NCI-H2029 treated with DMSO at 0.1 percent for 48 hours (cell line): ENCODE results near the gene HEATR1.
A peak's percentile ranks its signal among the peaks of the same experiment; 100 is the strongest.

Experiments
- DNase-seq: peaks from one replicate; lab custom pipeline; 2025; lab: John Stamatoyannopoulos, UW

HEATR1 gene

DNA sequence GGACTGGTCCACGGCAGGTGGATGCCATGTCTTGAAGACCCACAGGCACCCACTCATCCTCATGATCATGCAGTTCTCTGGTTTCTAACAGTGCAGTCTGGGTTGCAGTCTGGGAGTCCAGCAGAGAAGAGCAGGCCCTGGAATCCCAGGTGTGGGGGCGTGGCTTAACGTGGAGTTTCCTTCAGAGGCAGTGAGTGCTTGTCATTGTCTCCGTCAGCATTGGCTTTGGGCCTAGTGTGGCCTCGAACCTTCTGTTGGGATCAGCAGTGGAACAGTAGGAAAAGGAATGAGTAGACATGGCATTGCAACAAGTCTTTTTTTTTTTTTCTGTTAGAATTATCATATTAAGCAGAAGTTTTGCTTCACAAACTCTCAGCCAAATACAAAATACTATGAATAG lies 67.8 kb downstream of the HEATR1 start:
- peak; percentile 46 for DNase-seq

DNA sequence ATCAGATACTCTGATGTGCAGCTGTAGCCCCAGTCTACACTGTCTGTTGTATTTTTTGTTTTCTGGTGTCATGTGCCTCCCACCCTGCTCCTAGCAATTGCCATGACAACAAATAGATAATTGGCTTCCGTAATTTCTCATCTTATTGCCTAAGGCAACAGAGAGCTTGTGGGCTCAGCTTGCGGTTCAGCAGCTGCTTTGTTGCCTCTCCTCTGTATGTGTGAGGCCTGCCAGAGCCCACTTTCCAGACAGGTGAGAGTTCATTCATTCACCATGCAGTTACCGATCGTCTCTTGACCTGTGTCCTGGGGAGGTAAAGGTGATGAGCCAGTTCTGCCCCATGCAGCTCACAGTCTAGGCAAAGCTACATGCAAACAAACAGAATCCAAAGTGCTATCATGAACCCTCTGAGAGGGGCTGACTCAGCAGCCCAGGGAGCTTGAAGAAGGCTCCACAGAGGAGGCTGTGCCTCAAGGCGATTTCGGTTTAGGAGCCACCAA lies 68.6 kb downstream of the HEATR1 start:
- peak; percentile 64 for DNase-seq

DNA sequence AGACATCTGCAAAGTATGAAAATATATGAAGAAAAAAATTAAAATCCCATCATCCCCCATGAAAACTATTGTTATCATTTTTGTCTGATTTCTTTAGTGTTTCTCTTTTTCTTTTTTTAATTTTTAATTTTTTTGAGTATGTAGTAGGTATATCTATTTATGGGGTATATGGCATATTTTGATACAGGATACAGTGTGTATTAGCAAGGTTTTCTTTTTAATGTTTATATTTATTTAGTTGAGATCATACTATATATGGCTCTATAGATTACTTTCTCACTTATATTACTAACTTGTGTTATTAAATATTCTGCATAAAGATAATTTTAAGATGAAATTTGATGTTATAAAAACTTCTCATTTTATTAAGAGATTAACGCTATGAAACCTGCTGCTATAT lies 69.1 kb downstream of the HEATR1 start:
- DNase-seq = no peak

DNA sequence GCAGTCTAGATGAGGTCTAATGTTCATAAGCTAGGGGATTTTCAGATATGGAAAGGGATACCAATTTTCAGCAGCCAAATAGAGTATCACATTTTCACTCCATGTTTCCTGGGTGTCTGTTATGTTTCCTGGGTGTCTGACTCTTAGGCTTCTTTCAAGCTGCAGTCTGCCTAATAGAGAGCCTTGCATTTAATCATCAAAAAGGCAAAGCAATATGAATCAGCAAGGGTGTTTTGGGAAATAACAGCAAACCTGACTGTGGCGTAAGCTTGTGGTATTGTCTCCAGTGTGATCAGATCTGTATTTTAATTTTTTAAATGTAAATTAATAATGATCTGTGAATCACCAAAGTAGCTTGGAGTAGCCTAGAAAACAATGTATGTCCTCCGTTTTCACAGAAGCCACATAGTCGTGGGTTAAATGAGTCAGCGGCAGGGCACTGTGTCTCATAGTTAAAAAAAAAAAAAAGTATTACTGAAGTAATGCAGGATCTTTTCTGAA lies 70.1 kb downstream of the HEATR1 start:
- no peak for DNase-seq

DNA sequence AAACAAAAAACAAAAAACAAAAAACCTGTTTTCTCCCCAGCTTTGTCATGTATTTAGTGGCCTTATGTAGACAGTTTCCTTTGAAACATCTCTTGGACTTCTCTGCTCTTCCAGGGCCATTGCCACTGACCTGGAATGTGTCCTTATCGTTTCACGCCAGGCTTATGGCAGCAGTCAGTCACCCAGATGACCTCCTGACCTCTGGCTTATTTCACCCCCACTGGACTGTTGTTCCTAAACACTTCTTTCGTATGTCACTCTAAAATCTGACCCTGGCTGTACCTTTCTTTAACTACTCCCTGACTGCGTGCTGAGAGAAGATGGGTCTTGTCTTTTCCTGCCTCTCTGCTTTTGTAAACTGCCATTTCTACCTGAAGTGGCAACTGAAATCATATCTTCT lies 71.5 kb downstream of the HEATR1 start:
- no peak for DNase-seq

DNA sequence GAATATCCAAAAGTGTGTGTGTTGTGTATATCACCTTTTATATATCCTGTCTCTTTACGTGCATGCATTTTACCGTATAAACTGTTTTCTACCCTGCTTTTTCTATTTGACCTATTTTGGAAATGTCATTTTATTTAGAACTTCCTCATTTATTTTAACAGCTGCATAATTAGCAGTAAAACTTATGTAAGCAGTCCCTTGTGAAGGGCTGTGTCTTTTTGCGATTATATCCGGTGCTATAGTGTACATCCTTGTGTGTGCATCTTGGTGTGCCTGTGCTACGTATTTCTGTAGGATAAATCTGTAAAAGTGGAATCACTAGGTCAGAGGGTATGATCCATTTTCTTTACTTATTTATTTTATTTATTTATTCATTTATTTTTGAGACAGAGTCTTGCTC lies 73.4 kb downstream of the HEATR1 start:
- DNase-seq = no peak

DNA sequence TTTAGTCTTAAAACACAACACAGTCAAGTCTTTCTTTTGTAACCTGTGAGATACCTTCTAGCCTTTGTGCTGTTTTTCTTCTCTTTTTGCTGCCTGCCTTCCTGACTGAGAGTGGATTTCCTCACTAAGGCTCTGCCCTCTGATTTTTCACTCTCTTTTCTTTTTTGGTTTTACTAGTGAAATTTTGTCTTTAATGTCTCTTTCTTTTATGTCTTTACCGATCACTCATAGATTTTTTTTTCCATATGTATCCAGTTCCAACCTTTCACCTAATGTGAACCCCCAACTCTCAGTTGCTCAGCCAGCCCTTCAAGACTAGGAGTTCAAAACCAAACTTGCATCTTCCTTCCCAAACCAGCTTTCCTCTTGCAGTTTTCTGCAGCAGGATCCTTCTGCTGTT lies 74.0 kb downstream of the HEATR1 start:
- no peak for DNase-seq

DNA sequence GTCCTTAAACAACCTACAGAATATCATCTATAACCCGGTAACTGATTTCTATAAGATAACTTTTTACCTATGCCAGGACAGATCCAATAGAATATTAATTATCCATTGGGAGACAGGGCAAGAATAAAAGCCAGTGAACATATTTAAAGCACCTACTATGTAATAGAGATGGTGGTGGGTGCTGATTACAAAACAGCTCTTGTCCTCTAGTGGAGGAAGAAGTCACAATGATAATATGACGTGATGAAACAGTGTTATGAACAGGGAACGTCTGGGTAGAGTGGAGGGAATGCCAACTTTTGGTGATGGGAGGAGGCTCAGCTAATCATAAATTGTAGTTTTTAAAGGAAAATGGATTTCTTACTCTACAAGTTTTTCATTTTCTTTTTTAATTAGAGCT lies 78.2 kb downstream of the HEATR1 start:
- DNase-seq = no peak

DNA sequence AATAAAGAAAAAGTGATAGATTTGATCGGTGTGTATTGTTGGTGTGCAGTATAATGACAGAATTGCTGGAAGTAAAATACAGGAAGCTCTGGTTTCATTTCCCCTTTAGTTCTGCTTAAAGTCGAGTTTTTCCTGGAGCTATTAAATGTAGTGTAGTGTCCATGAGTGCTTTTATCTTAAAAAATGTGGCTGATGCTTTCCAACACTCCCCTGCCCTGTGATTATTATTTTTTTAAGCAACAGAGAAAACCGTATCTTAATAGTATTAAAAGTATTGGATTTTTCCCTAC lies 79.5 kb downstream of the HEATR1 start:
- DNase-seq = no peak

DNA sequence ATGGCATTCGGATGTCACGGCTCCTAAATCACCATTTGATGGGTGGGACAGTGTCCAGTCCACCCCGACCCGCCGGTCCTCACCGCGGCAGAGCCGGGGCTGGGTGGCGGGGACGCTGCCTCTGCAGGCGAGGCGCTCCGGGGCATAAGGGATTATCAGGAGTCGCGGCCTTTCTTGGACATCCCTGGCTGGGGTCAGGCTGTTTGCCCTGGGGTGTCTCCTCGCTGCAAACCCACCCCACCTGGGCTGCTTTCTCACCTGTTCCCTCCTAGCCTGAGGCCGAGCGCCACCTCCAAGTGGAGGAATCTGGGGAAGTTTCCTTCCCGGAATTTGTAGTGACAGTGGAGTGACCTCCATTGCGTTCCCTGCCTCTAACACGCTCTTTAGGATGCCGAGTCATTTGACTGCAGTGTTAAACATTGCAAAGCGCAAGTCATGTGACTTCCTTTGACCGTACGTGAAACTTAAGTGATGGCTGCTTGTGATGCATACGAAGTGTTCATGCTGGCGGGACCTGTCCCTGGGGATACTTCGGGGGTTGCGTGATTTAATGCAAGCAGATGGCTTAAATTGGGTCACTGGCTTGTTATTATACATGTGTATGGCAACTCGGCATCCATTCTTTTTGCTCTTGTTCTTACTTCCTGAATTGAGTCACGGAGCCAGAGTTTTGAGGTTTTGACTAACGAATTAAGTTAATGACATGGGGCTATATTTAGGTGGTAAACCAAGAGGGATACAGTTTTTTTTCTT lies 80.0 kb downstream of the HEATR1 start:
- peak; percentile 54 for DNase-seq

DNA sequence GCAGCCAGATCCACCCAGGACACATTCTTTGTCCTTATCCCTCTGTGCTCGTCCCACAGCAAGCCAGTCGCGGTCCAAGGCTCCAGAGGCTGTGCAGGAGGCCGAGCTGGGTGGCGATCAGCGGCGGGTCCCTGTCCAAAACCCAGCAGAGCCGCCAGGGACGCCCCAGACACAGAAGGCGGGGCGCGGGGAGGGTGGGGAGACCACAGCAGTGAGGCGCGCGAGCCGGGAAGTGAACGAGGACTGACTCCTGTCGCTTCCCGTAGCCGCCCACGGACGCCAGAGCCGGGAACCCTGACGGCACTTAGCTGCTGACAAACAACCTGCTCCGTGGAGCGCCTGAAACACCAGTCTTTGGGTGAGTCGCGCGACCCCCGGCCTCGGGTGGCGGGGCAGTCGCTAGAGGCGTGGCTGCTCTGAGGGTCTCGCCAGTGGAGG lies 80.6 kb downstream of the HEATR1 start, which contains the start of gene LGALS8:
Gene LGALS8 (plus strand): TSS at position 279 of the 438 bp plus-strand sequence. CDS start 2,089 bp downstream, outside the sequence.
- DNase-seq = no peak

DNA sequence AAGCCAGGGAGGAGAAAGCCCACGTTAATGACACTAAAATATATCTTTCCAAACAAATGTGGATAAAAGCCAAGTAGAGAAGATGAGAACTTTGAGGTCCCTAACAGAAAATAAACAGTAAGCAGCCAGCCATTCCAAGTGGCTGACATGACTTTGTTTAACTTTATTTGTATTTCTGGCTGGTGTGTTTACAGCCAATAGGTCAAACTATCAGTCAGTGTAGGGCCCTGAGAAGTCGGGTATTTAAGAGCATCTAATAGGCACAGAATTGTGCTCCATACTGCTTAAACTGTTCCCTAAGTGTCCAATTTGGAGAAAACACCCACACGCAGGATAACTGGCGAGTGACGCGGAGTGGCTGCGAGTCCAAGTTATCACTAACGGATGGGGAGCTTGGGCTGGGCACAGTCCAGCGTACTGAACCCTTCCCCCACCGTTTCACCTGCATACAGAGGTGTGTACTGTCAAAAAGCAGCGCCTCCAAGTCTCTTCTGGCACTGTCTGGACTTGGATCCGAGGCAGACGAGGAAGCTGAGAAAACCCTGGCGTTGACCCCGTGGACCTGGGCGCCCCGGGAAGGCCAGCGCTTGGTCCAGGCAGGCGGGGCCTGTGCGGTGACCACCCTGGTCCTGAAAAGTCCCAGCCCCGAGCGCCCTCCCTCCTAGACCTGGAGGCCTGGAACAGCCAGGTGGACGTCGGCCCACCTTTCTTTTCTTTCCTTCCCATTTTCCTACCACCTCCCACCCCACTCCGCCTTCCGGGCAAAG lies 81.2 kb downstream of the HEATR1 start:
- peak; percentile 41 for DNase-seq

DNA sequence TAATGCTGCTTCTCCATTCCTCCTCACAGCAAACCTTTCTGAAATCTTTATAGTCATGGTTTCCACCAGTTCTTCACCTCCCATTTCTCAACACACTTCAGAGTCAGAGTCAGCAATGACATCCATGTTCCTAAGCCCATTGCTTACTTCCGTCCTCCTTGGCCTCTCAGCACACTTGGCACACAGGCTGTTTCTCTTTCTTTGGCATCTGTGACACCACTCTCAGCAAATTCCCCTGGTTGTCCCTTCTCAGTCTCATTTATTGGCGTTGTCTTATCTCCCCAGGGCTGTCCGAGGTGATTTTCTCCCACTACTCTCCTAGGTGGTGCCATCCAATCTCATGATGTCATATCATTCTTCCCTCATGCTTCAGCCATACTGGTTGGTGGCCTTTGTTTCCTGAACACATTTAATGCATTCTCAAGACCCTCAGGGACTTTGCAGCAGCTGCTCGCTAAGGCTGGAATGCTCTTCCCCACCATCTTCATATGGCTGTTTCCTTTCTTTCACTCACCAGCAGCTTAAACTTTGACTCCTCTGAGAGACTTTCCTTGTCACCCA lies 83.8 kb downstream of the HEATR1 start:
- no peak for DNase-seq

DNA sequence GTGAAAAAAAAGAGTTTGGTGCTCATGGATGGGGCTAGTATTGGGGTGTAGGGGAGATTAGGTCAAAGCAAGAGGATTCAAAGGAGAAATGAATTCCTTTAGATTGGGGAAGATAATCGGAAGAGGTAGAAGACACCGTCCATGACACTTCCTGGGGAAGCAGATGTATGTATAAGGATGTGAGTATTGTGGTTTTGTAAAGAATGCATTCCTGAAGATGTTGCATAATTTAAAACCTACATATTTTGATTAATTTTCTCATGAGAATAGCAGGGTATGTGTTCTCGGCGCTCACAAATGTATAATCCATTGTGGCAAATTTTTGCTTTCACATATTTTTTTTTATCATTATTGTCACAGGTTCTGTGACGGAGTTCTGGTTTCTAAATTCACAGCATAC lies 86.0 kb downstream of the HEATR1 start:
- no peak for DNase-seq

DNA sequence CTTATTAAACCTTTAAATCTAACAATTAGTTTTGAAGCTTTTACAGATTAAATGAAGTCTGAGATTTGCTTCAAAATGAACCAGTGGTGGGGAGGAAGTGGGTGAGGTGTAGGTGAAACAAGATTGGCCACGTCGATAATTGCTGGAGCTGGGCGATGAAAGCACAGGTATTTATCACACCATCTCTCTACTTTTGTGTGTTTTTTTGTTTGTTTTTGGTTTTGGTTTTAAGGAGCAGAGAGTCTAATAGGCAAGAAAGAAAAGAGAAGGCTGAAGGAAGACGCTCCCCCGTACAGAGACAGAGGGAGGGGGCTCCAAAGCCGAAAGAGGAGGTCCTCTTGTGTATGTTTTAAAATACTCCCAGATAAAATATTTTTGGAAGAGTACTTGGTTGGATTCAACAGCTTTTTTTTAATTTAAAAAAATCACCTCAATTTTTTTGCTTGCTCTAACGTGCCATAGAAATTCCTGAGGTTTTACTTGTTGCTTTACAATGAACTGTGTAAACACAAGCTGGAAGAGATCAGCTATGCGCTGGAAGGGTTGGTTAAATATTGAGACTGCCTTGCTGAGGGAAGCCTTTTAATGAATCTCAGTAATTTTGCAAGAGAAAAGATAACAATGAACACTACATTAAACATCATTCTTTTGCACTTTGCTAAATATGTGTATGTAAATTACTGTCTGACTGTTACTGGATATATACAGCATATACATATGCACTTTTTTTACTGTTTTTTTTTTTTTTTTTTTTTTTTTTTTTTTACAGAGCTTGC lies 87.2 kb downstream of the HEATR1 start:
- peak; percentile 40 for DNase-seq

DNA sequence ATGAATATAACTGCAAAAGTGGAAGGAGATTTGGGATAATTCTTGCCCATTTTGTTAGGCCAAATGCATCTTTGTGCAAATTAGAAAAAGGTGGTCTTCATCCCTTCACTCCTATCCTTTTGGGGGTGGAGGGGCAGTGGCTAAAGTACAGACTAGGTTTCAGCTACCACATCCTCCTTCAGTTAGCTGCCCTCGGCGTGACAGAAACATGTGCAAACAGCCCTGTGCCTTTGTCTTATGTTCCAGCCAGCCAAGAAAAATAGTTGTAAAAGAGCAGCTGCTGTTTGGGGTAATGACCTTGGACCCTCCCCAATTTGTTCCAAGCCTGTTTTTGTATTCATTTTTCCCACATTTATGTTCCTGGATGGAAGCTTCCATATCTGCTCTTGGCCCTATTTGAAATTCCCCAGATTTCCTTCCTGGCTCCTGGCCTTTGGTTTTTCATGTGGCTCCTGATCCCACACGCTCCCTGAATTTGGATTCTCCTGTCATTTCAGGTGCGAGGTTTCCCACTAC lies 88.8 kb downstream of the HEATR1 start:
- DNase-seq = peak; percentile 93

DNA sequence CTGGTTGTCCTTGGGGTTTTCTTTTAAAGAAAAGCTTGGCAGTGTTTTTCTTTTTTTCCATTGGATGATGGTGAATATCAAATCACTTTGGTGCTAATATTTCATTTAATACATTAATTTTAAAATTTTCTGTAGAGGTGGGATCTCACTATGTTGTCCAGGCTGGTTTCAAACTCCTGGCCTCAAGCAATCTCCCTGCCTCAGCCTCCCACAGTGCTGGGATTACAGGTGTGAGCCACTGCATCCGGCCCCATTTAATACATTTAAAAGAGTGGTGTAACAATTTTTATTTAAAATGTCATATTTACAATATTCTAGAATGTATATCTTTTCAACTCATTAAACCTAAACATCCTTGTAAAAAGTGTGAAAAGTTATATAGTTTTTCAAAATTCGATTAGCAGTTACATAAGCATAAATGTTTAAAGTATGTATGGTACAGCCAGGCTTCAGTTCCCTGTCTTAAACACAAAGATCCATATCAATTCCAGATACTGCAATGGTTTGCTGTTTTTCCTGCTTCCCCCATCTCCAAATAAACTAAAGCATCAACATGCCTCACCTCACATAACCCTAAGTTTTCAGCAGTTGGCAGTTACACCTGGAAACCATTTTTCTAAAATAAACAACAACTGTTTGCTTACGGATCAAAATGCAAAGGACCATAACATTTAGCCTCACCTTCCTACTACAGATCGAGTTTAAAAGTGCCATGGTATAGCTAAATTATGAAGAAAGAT lies 89.4 kb downstream of the HEATR1 start:
- DNase-seq = peak; percentile 93

DNA sequence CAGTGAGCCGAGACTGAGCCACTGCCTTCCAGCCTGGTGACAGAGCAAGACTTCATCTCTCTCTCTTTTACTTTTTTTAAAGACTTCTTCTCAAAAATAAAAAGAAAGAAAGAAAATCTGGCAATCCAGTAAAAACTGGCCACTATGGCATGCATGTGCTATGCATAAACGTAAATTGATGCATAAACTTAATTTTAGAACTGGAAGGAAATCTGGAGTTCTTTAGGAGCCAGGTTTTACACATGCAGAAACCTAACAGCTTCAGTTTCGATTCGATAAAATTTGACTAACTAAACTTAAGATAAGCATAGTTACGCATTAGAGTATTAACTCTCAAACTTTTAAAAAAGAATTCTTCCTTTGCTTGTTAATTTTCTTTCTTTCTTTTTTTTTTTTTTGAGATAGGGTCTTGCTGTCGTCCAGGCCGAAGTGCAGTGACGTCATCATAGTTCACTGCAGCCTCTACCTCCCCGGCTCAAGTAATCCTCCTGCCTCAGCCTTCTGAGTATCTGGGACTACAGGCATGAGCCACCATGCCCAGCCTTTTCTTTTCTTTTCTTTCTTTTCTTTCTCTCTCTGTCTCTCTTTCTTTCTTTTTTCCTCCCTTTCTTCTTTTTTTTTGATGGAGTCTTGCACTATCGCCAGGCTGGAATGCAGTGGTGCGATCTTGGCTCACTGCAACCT lies 92.4 kb downstream of the HEATR1 start:
- DNase-seq = no peak

DNA sequence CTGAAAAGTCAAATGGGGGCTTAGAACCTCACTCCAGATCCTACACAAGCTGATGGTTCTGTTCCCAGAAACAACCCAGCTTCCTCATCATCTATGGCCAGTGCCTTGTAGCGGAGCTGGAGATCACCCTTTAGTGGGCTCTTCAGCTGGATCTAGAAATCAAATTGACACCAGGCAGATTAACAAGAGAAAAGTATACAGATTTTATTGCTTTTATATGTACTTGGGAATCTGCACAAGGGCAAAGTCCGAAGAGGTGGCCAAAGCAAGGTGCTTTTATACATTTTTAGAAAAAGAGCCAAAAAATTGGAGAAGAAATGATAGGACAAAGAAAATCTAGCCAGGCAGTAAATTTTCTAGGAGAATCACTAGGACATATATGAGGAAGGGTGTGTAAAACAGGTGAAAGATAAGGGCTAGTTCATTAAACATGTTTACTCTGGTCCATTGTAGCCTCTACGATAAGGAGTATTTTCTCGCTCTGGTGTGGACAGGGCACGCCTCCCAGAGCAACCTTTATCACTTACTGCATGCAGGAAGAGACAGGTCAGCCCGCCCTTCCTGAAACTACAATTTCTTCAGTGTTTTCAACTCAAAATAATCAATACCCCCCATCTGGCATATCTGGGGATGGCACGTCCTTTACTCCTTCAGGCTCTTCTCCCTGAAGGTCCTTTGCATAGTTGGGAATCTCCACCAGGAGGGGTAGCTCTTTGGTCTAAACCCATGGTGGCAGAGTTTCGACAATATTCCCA lies 94.5 kb downstream of the HEATR1 start:
- no peak for DNase-seq

DNA sequence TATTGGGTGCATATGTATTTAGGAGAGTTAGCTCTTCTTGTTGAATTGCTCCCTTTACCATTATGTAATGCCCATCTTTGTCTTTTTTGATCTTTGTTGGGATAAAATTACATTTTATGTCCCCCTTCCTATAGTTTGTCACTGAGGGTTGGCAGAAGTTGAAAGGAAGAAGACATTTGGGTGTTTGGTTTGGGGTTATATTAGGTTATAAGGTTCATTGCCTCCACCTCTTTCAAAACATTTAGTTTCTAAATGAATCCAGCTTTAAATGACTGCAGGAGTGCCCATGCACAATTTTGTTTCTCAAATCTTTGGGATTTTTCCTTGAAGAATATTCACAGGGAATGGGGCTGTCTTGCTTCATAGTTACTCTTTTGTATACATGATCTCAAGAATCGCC lies 95.1 kb downstream of the HEATR1 start:
- no peak for DNase-seq
